BJ (cell line): Measurements from ENCODE around the gene NBDY. TPM values are rescaled to one million over a fixed set of nuclear protein-coding genes. Genes with fewer than 3 reads are reported as not detected.
A peak's percentile ranks its signal among the peaks of the same experiment; 100 is the strongest.

Source experiments
- CTCF ChIA-PET: fragments of 350-600 bp; formaldehyde crosslinking; extraction: SDS; loops from one replicate; lab custom pipeline; 2021; ENCODE audit warnings: antibody characterized with exemption, inconsistent platforms; lab: Yijun Ruan, JAX
- POLR2A ChIA-PET: fragments of 300-600 bp; sonication (Branson Sonifier 250); formaldehyde crosslinking; extraction: SDS; loops from one replicate; lab custom pipeline; 2021; ENCODE audit warnings: antibody characterized with exemption; lab: Charles Lee
- DNase-seq: peaks from one replicate; pipeline ENCODE4 v3.0.0-alpha.2; 2011; ENCODE audit warnings: low read depth
- H3K27me3 ChIP-seq: 2 replicates; pipeline ENCODE4 v1.6.0; 2011; ENCODE audit warnings: low read length; ENCODE audit not compliant: control insufficient read depth, insufficient read depth
- H3K36me3 ChIP-seq: 2 replicates; pipeline ENCODE4 v1.5.1; 2011; ENCODE audit warnings: low read length; ENCODE audit not compliant: control insufficient read depth, insufficient read depth
- H3K4me3 ChIP-seq: 2 replicates; pipeline ENCODE4 v1.5.1; 2011; ENCODE audit warnings: low read depth, mild to moderate bottlenecking, control low read depth, low read length
- polyA plus RNA-seq: library from polyadenylated mRNA; depleted of rRNA; stranded (reverse); fragments of >200 nt; gene quantifications from 2 replicates; pipeline ENCODE4 v1.2.3, GENCODE V29; 2011
- TF ChIP-seq, protein P1 (sequence below): IDR thresholded peaks from 2 replicates; pipeline ENCODE4 v1.5.1; 2011; ENCODE audit warnings: low read depth, mild to moderate bottlenecking, control low read depth, inconsistent platforms, low read length, moderate library complexity; ENCODE audit not compliant: insufficient read depth

NBDY gene
- polyA plus RNA-seq, 1 experiment = 38.8 TPM

DNA sequence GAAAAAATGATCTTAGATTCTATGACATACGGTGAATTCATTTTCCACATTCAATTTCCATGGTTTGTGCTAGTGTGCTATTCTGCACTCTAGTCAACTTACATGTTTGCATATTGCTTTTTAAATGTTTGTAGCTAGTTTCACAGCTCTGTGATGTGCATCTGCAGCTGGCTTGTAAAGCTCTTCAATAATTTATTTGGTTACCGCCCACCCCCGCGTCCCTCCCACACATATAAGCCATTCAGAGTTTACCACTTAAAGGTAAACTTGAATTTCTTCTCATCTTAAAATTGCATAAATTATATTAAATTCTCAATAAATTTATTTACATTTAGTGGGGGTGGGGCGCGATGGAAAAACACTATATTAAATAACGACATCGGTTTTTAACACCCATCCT lies 291 bp upstream of the NBDY start:
- CTCF ChIA-PET = interaction anchor here (0.7 to 2.0 kb wide), 4 partner anchors 9 to 480 kb away, joined by 3 to 11 read pairs (median 4); no protein-coding TSS in a partner anchor
- no peak for DNase-seq

DNA sequence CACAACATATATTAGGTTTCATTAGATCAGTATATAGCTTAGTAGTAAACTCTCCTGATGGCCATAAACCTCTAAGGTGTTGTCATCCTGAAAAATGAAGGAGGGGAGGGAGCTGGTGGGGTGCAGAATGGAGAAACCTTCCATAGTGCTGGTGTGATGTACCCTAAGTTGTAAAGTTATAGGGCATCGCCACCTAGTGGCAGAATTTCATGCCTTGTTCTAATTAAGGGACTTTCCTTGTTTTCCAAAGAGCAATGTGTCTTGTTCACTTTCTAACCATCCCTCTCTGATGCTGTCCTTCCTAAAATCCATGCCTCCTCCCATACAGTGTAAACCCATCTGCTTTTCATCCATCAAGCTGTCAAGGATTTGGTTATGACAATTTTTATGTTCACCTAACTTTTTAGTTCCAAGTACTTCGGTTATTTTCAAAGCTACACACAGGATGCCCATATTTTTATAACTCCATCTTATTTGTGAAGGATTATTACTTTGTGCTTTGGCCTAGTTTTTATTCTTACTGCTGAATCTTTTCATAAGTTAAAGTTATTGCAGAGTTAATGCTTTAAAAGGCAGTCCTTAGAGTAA lies 4.5 kb downstream of the NBDY start:
- POLR2A ChIA-PET = no interaction called here

More for the DNA sequence above, 291 bp upstream of the NBDY start:
- H3K4me3 ChIP-seq = peak overlapping the region; percentile 65
- TF ChIP-seq, protein P1, sequence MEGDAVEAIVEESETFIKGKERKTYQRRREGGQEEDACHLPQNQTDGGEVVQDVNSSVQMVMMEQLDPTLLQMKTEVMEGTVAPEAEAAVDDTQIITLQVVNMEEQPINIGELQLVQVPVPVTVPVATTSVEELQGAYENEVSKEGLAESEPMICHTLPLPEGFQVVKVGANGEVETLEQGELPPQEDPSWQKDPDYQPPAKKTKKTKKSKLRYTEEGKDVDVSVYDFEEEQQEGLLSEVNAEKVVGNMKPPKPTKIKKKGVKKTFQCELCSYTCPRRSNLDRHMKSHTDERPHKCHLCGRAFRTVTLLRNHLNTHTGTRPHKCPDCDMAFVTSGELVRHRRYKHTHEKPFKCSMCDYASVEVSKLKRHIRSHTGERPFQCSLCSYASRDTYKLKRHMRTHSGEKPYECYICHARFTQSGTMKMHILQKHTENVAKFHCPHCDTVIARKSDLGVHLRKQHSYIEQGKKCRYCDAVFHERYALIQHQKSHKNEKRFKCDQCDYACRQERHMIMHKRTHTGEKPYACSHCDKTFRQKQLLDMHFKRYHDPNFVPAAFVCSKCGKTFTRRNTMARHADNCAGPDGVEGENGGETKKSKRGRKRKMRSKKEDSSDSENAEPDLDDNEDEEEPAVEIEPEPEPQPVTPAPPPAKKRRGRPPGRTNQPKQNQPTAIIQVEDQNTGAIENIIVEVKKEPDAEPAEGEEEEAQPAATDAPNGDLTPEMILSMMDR = no peak
- H3K36me3 ChIP-seq = no peaks in the 10 kb centered on the region
- POLR2A ChIA-PET = interaction anchor here (0.6 kb wide), 1 partner anchor 468 kb away, joined by 4 read pairs; no protein-coding TSS in a partner anchor
- no peaks in the 10 kb centered on the region for H3K27me3 ChIP-seq

DNA sequence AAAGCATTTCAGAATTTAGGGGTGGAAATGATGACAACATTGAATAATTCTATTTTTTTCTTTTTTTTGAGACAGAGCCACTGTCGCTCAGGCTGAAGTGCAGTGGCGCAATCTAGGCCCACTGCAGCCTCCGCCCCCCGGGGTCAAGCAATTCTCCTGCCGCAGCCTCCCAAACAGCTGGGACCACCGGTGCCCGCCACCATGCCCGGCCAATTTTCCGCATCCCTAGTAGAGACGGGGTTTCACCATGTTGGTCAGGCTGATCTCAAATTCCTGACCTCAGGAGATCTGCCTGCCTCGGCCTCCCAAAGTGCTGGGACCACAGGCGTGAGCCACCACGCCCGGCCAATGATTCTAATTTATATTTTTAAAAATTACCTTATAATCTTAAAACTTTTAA lies 7.2 kb downstream of the NBDY start:
- CTCF ChIA-PET = no interaction called here
- POLR2A ChIA-PET = no interaction called here
- H3K36me3 ChIP-seq = no peaks in the 10 kb centered on the region
- DNase-seq = no peak
- H3K4me3 ChIP-seq = no peak overlapping the region
- no peaks in the 10 kb centered on the region for H3K27me3 ChIP-seq
- TF ChIP-seq, protein P1 = no peak

More for the DNA sequence above, 4.5 kb downstream of the NBDY start:
- TF ChIP-seq, protein P1 = peak; percentile 54
- no peak for DNase-seq
- H3K4me3 ChIP-seq = no peak overlapping the region
- no peaks in the 10 kb centered on the region for H3K36me3 ChIP-seq
- CTCF ChIA-PET = interaction anchor here (0.6 to 1.5 kb wide), 4 partner anchors 8 to 1599 kb away, joined by 3 to 4 read pairs (median 4); no protein-coding TSS in a partner anchor
- H3K27me3 ChIP-seq = no peaks in the 10 kb centered on the region

DNA sequence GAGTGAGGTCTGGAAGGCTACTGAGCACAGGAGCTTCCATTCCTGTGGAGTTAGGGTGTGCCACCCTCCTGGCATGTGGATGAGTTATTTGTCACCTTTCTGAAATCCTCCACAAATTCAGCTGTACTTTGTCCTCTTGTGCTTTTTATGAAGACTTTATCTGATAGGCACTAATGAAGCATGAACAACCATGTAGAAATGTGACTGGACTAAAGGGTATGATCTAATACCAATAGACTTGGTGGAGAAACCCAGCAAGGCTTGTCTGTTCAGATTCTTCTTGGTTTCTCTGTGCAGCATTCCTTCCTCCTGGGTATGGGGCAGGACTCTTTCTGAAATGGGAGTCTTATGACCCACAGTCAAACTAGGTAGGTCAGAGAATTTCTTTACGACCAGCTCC lies 9.6 kb downstream of the NBDY start:
- ChIA-PET POLR2A (no interaction called here), CTCF (interaction anchor here (0.5 kb wide), 1 partner anchor 176 kb away, joined by 3 read pairs; no protein-coding TSS in a partner anchor)
- DNase-seq = no peak
- H3K27me3 ChIP-seq = no peaks in the 10 kb centered on the region
- TF ChIP-seq, protein P1 = no peak
- H3K36me3 ChIP-seq = no peaks in the 10 kb centered on the region
- no peak overlapping the region for H3K4me3 ChIP-seq

DNA sequence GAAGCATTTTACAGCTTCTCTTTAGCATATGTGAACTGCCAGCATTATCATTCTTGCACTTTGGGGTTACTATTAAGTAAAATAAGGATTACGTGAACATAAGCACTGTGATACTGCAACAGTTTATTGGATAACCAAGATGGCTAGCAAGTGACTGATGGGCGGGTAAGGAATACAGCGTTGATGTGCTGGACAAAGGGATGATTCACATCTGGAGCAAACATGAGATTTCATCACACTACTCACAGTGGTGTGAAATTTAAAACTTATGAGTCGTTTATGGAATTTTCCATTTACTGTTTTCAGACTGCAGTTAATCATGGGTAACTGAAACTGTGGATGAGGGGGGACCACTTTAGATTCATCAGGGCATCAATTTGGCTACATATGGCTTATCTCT lies 16.0 kb downstream of the NBDY start:
- peak; percentile 22 for DNase-seq
- TF ChIP-seq, protein P1 = no peak
- H3K36me3 ChIP-seq = no peaks in the 10 kb centered on the region
- H3K4me3 ChIP-seq = no peak overlapping the region
- ChIA-PET POLR2A (no interaction called here), CTCF (no interaction called here)
- no peaks in the 10 kb centered on the region for H3K27me3 ChIP-seq
